ENCODE measurements around the gene SPRED2. TPM values are rescaled to one million over a fixed set of nuclear protein-coding genes. Genes with fewer than 3 reads are reported as not detected.

SPRED2 gene
- total RNA-seq, 2 donors from 2014 or later, result 1.6 to 4.8 TPM

DNA sequence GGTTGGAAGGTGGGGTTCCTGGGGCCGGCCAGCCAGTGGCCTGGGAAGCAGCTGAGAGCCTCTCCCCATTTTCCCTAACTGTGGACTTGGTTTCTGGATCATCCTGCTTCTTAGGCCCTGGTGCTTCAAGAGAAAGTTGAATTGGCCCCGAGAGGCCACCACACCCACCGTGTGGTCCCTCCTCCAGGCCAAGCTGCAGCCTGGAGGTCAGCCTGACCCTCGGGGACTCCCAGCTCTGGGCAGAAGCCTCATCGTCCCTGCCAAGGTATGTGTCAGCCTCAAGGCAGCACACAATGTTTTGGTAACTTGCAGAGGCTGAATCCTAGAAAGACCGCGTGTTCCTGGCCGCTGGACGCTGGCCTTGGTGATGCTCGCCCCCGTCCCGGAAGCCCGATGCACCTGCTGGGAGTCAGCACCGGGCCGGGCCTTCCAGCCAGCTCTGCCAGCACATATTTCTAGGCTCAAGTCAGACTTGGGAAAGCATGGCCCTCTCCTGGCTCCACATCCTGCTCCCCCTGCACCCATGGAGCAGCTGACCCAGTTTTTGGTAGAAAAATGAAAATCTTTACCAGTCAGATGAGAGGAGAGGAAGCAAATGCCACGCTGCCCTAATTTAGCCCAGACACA, 132.2 kb downstream of the SPRED2 start:
- ATAC-seq, result no peak
- DNase-seq, result no peak
- peak overlapping the region; percentile 92 for H3K27ac Mint-ChIP-seq
- H3K36me3 Mint-ChIP-seq (ENCODE audit: low read depth), result no peaks in the 10 kb centered on the region
- peaks cover 26% of the 10 kb centered on the region for H3K4me1 Mint-ChIP-seq
- peaks cover 10% of the 10 kb centered on the region for H3K27me3 Mint-ChIP-seq
- peak overlapping the region; percentile 87 for H3K4me3 Mint-ChIP-seq
- no peaks in the 10 kb centered on the region for H3K9me3 ChIP-seq (ENCODE audit: control insufficient read depth, low read length, poor library complexity, severe bottlenecking)

DNA sequence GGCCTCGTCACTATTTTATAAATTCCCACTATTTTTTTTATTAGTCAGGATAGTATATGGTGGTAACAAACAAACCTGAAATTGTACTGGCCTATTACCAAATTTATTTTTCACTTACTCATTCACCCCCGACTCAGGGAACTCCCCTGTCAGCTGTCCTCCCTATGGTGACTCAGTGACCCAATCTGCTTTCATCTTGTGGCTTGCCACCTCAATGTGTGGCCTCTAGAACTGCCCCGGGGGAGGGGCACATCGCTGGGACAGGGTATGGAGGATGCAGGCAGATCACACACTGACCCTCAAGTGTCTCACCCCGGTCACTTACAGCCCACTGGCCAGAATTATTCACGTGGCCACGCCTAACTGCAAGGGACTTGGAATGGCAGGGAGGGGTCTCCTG, 133.2 kb downstream of the SPRED2 start:
- ATAC-seq, result no peak

DNA sequence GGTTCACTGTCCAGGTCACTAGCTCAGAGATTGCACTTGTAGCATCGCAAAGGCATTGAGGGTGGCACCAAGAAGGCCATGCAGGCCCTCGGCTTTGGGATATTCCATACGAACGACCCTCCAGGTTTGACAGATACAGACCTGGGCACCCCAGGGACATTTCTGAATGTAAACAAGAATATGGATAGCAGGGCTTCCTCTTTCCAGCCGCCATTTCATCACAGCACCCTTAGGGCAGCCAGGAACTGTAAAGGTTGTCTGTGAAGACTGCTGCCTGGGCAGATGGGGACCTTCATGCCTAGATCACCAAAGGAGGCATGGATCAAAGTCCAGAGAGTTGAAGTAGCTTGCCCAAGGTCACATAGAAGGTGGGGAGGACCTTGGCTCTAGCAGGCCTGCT, 134.3 kb downstream of the SPRED2 start:
- H3K36me3 Mint-ChIP-seq (ENCODE audit: low read depth), result no peaks in the 10 kb centered on the region
- DNase-seq, result no peak
- no peak overlapping the region for H3K4me3 Mint-ChIP-seq
- no peaks in the 10 kb centered on the region for H3K9me3 ChIP-seq (ENCODE audit: control insufficient read depth, low read length, poor library complexity, severe bottlenecking)
- H3K27ac Mint-ChIP-seq, result no peak overlapping the region
- ATAC-seq, result no peak
- peaks cover 26% of the 10 kb centered on the region for H3K4me1 Mint-ChIP-seq
- peaks cover 21% of the 10 kb centered on the region for H3K27me3 Mint-ChIP-seq

More for the DNA sequence above, 133.2 kb downstream of the SPRED2 start:
- peaks cover 26% of the 10 kb centered on the region for H3K4me1 Mint-ChIP-seq
- H3K4me3 Mint-ChIP-seq, result no peak overlapping the region
- H3K9me3 ChIP-seq (ENCODE audit: control insufficient read depth, low read length, poor library complexity, severe bottlenecking), result no peaks in the 10 kb centered on the region
- no peak for DNase-seq
- H3K36me3 Mint-ChIP-seq (ENCODE audit: low read depth), result no peaks in the 10 kb centered on the region
- peaks cover 14% of the 10 kb centered on the region for H3K27me3 Mint-ChIP-seq
- no peak overlapping the region for H3K27ac Mint-ChIP-seq

- Mint-ChIP-seq H3K4me1 (peaks cover 24% of the 10 kb centered on the region), H3K27me3 (peaks cover 26% of the 10 kb centered on the region), H3K4me3 (no peak overlapping the region), H3K36me3 (ENCODE audit: low read depth) (no peaks in the 10 kb centered on the region), H3K27ac (no peak overlapping the region)
- ATAC-seq (no peak), DNase-seq (no peak)
- H3K9me3 ChIP-seq (ENCODE audit: control insufficient read depth, low read length, poor library complexity, severe bottlenecking), result no peaks in the 10 kb centered on the region
Measured at GRCh38 chr2:65297544-65297943, 134.9 kb downstream of the SPRED2 start.

DNA sequence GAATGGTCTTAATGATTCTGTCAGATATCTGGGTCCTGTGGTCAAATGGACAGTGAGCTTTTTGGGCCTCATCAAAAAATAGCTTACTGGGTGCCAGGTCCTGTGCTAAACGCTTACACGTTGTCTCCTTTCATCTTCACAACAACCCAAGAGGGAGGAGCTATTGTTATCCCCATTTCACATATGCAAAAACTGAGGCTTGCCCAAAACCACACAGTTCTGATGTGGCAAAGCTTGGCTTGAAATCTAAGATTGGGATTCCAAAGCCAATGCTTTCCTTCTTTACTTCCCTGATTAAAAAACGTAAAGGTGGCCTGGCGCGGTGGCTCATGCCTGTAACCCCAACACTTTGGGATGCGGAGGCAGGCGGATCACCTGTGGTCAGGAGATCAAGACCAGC, 135.4 kb downstream of the SPRED2 start:
- Mint-ChIP-seq H3K27ac (no peak overlapping the region), H3K4me3 (no peak overlapping the region), H3K27me3 (peaks cover 26% of the 10 kb centered on the region), H3K4me1 (peaks cover 19% of the 10 kb centered on the region), H3K36me3 (ENCODE audit: low read depth) (no peaks in the 10 kb centered on the region)
- ATAC-seq (no peak), DNase-seq (no peak)
- no peaks in the 10 kb centered on the region for H3K9me3 ChIP-seq (ENCODE audit: control insufficient read depth, low read length, poor library complexity, severe bottlenecking)

DNA sequence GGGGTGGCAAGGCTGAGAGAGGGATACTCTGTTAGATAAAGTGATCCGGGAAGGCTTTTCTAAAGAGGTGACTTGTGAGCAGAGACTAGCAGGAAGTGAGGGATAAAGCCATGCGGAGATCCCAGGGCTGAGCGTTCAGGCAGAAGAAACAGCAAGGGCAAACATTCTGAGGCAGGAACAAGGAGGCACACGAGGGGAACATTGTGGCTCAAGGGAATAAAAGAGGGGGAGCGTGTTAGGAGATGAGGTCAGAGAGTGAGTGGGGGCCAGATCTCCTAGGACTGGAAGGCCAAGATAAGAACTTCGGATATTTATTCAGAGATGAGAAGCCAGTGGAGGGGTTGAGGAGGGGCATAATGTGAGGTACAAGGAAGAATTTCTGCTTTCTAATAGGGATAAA, 137.7 kb downstream of the SPRED2 start:
- Mint-ChIP-seq H3K27ac (no peak overlapping the region), H3K27me3 (peaks cover 26% of the 10 kb centered on the region), H3K36me3 (ENCODE audit: low read depth) (no peaks in the 10 kb centered on the region), H3K4me3 (no peak overlapping the region), H3K4me1 (peaks cover 4% of the 10 kb centered on the region)
- no peak for ATAC-seq
- no peak for DNase-seq
- no peaks in the 10 kb centered on the region for H3K9me3 ChIP-seq (ENCODE audit: control insufficient read depth, low read length, poor library complexity, severe bottlenecking)

- Mint-ChIP-seq H3K27ac (no peak overlapping the region), H3K4me1 (peaks cover 2% of the 10 kb centered on the region), H3K36me3 (ENCODE audit: low read depth) (no peaks in the 10 kb centered on the region), H3K4me3 (no peak overlapping the region), H3K27me3 (peaks cover 26% of the 10 kb centered on the region)
- H3K9me3 ChIP-seq (ENCODE audit: control insufficient read depth, low read length, poor library complexity, severe bottlenecking), result no peaks in the 10 kb centered on the region
- ATAC-seq (no peak), DNase-seq (no peak)
Measured at GRCh38 chr2:65294136-65294535, 138.3 kb downstream of the SPRED2 start.

- H3K4me3 Mint-ChIP-seq, result no peak overlapping the region
- no peak overlapping the region for H3K27ac Mint-ChIP-seq
- no peaks in the 10 kb centered on the region for H3K36me3 Mint-ChIP-seq (ENCODE audit: low read depth)
- DNase-seq, result no peak
- ATAC-seq, result no peak
- H3K4me1 Mint-ChIP-seq, result peaks cover 2% of the 10 kb centered on the region
- peaks cover 26% of the 10 kb centered on the region for H3K27me3 Mint-ChIP-seq
- H3K9me3 ChIP-seq (ENCODE audit: control insufficient read depth, low read length, poor library complexity, severe bottlenecking), result no peaks in the 10 kb centered on the region
Measured at GRCh38 chr2:65293376-65293775, 139.0 kb downstream of the SPRED2 start.

DNA sequence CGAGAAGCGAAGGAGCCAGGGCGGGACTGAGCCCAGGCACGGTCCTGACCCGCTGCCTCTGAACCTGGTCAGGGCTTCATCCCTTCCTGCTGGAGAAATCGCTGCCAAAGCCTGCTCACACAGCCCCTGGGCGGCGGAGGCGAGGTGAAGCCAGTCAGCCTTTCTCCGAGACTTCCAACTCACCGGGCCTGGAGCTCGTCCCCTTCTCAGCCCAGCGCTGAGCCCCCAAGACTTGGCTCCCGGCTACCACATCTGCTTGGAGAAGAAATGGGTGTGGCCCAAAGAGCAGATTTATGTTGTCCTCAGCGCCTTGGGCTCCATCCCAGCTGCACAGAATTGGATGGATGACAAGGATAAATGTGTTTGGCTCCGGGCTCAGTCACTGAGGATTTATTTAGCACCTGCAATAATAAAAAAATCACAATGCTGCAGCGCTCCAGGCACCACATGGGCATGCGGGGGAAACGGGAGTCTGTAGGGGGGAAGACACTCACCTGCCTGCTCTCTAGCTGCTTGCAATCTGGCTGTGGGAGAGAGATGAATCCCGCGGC, 139.9 kb downstream of the SPRED2 start:
- no peak for DNase-seq
- Mint-ChIP-seq H3K27ac (no peak overlapping the region), H3K4me1 (peaks cover 2% of the 10 kb centered on the region), H3K27me3 (peaks cover 26% of the 10 kb centered on the region), H3K36me3 (ENCODE audit: low read depth) (no peaks in the 10 kb centered on the region), H3K4me3 (no peak overlapping the region)
- H3K9me3 ChIP-seq (ENCODE audit: control insufficient read depth, low read length, poor library complexity, severe bottlenecking), result no peaks in the 10 kb centered on the region
- no peak for ATAC-seq

DNA sequence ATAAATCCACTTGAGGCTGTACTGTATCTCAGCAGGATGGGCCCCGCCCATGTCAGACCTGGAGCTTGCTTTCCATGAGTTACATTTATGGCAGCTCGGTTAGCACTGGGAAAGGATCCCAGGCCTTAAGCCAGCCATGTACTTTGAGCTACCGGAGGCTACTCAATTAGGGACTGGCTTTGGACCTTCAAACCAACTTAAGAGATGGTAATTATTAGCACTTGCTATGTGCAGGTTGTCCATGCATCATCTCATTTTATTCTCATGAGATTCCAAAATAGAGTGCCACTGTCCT, 140.3 kb downstream of the SPRED2 start:
- H3K4me1 Mint-ChIP-seq, result peaks cover 2% of the 10 kb centered on the region
- H3K36me3 Mint-ChIP-seq (ENCODE audit: low read depth), result no peaks in the 10 kb centered on the region
- H3K27ac Mint-ChIP-seq, result no peak overlapping the region
- H3K4me3 Mint-ChIP-seq, result no peak overlapping the region
- DNase-seq, result no peak
- peaks cover 24% of the 10 kb centered on the region for H3K27me3 Mint-ChIP-seq
- no peak for ATAC-seq
- H3K9me3 ChIP-seq (ENCODE audit: control insufficient read depth, low read length, poor library complexity, severe bottlenecking), result no peaks in the 10 kb centered on the region

- H3K9me3 ChIP-seq (ENCODE audit: control insufficient read depth, low read length, poor library complexity, severe bottlenecking), result no peaks in the 10 kb centered on the region
- H3K4me3 Mint-ChIP-seq, result no peak overlapping the region
- H3K27ac Mint-ChIP-seq, result no peak overlapping the region
- DNase-seq (no peak), ATAC-seq (no peak)
- H3K36me3 Mint-ChIP-seq (ENCODE audit: low read depth), result no peaks in the 10 kb centered on the region
- H3K4me1 Mint-ChIP-seq, result no peaks in the 10 kb centered on the region
- H3K27me3 Mint-ChIP-seq, result peaks cover 18% of the 10 kb centered on the region
Measured at GRCh38 chr2:65291216-65292105, 140.9 kb downstream of the SPRED2 start.

DNA sequence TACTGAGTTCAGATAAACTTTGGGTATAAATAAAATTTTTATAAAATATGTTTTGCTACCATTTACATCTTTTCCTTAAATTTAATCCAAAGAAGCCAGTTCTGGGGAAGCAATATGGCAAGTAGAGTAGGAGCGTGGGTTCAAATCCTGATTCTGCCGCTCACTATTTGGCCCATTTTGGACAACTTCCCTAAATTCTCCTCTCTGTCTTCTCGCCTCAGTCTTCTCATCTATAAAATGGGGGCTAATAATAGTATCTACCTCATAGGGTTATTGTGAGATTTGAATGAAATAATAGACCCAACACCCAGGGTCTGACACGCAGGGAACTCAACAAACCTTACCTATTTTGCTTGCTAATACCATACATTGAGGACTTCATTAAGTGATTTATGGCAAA, 145.0 kb downstream of the SPRED2 start:
- Mint-ChIP-seq H3K27ac (no peak overlapping the region), H3K4me1 (no peaks in the 10 kb centered on the region), H3K27me3 (no peaks in the 10 kb centered on the region), H3K4me3 (no peak overlapping the region), H3K36me3 (ENCODE audit: low read depth) (no peaks in the 10 kb centered on the region)
- DNase-seq, result no peak
- ATAC-seq, result no peak
- H3K9me3 ChIP-seq (ENCODE audit: control insufficient read depth, low read length, poor library complexity, severe bottlenecking), result no peaks in the 10 kb centered on the region

DNA sequence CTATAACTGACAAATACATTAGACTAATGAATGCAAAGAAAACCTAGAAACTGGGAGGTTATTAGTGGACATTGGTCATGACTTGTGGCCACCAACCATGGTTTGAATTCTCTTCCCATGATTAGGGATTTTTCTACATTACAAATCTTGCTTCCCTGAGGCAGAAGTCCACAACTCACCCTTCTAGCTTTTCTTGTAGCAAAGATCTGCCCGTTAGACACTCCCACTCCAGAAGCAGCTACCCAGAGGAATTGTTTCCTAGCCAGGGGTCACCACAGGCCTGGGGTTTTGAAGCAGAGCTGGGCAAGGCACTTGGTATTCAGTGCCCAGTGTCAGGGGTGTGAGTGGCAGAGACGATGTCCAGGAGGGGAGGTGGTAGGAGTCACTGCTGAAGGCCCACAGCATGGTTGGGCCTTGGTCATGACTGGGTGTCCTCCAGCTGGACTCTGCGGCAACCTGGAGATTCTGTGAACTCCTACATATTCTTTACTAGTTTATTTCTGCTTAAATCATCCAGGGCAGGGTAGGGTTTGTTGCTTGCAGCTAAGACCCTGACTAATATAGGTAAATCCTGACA, 149.8 kb downstream of the SPRED2 start:
- Mint-ChIP-seq H3K4me1 (peaks cover 10% of the 10 kb centered on the region), H3K4me3 (no peak overlapping the region), H3K27me3 (no peaks in the 10 kb centered on the region), H3K27ac (no peak overlapping the region), H3K36me3 (ENCODE audit: low read depth) (no peaks in the 10 kb centered on the region)
- ATAC-seq (no peak), DNase-seq (no peak)
- no peaks in the 10 kb centered on the region for H3K9me3 ChIP-seq (ENCODE audit: control insufficient read depth, low read length, poor library complexity, severe bottlenecking)
